Suprapubic skin (tissue), 4 donors: ENCODE measurements around the gene NDUFAF5. TPM values are rescaled to one million over a fixed set of nuclear protein-coding genes. Genes with fewer than 3 reads are reported as not detected.

Experiments used
- DNase-seq, 2 donors: peaks; one replicate each; pipeline ENCODE4 v3.0.0-alpha.2; 2019; ENCODE audit warnings: low spot score in 2 of 2
- H3K27ac ChIP-seq: fragments of 200-600 bp; sonication (generic); one replicate; pipeline ENCODE4 v1.5.1; 2019
- H3K27me3 ChIP-seq: fragments of 200-600 bp; sonication (generic); one replicate; pipeline ENCODE4 v1.5.1; 2019
- H3K36me3 ChIP-seq: fragments of 200-600 bp; sonication (generic); one replicate; pipeline ENCODE4 v1.5.1; 2019
- H3K4me1 ChIP-seq: fragments of 200-600 bp; sonication (generic); one replicate; pipeline ENCODE4 v1.5.1; 2019
- H3K4me3 ChIP-seq: fragments of 200-600 bp; sonication (generic); one replicate; pipeline ENCODE4 v1.5.1; 2019; ENCODE audit warnings: mild to moderate bottlenecking
- H3K9me3 ChIP-seq: fragments of 200-600 bp; sonication (generic); one replicate; pipeline ENCODE4 v1.5.1; 2019
- EP300 ChIP-seq: sonication (generic); formaldehyde crosslinking; IDR thresholded peaks from one replicate; pipeline ENCODE4 v1.6.1; 2017; ENCODE audit warnings: antibody characterized with exemption
- POLR2A ChIP-seq, 2 donors: fragments of 450-650 bp; IDR thresholded peaks; one replicate each; pipeline ENCODE4 v1.6.1; 2017; ENCODE audit warnings: antibody characterized with exemption in 2 of 2, mild to moderate bottlenecking in 2 of 2, moderate library complexity in 2 of 2
- POLR2AphosphoS5 ChIP-seq, 3 donors: sonication (generic); formaldehyde crosslinking; IDR thresholded peaks; one replicate each; pipeline ENCODE4 v1.6.1; 2017; ENCODE audit warnings: antibody characterized with exemption in 3 of 3
- WGBS: methylation state at CpG from one replicate; pipeline ENCODE4 v1.1.5; 2018; 5-methylcytosine and 5-hydroxymethylcytosine counted together
- total RNA-seq, 4 donors: library from RNA; depleted of rRNA; stranded (reverse); fragments of >200 nt; gene quantifications; one replicate each; pipeline ENCODE4 v1.1.0, GENCODE V29; 2016
- TF ChIP-seq, protein P1 (sequence below), 2 donors: fragments of 200-600 bp in 1 of 2; fragments of 450-650 bp in 1 of 2; sonication (generic) in 1 of 2; IDR thresholded peaks; one replicate each; pipeline ENCODE4 v1.5.1; 2016 to 2019; ENCODE audit warnings: antibody characterized with exemption in 2 of 2, mild to moderate bottlenecking in 1 of 2, moderate library complexity in 1 of 2

The NDUFAF5 gene
- total RNA-seq, 4 donors from 2014 or later: 5.3 to 47.9 (median 20.1) TPM

DNA sequence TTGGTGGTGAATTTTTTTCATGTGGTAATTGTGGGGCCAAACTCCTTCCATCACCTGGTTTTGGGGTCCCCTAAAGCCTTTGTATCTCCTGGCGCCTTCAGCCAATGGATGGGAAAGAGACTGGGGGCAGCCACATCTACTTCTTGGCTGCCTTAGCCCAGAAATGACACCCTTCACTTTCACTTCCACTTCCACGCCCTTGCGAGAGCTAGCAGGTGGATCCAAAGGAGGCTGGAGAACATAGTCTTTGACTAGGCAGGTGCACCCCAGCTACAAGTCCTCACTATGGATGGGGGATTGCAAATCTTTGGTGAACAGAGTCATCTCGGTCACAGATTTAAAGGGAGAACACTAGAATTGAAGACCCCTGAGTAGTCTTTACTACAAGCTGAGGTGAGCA, 70.8 kb downstream of the NDUFAF5 start:
- Histone ChIP-seq H3K9me3 (no peaks in the 10 kb centered on the region), H3K4me3 (no peak overlapping the region), H3K27me3 (no peaks in the 10 kb centered on the region), H3K36me3 (no peaks in the 10 kb centered on the region), H3K27ac (no peak overlapping the region), H3K4me1 (no peaks in the 10 kb centered on the region)
- no peak for TF ChIP-seq EP300
- TF ChIP-seq, protein P1, sequence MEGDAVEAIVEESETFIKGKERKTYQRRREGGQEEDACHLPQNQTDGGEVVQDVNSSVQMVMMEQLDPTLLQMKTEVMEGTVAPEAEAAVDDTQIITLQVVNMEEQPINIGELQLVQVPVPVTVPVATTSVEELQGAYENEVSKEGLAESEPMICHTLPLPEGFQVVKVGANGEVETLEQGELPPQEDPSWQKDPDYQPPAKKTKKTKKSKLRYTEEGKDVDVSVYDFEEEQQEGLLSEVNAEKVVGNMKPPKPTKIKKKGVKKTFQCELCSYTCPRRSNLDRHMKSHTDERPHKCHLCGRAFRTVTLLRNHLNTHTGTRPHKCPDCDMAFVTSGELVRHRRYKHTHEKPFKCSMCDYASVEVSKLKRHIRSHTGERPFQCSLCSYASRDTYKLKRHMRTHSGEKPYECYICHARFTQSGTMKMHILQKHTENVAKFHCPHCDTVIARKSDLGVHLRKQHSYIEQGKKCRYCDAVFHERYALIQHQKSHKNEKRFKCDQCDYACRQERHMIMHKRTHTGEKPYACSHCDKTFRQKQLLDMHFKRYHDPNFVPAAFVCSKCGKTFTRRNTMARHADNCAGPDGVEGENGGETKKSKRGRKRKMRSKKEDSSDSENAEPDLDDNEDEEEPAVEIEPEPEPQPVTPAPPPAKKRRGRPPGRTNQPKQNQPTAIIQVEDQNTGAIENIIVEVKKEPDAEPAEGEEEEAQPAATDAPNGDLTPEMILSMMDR (IDR thresholded peaks at IDR 0.05): no peak
- TF ChIP-seq POLR2AphosphoS5 (IDR thresholded peaks at IDR 0.05): no peak
- TF ChIP-seq POLR2A (IDR thresholded peaks at IDR 0.05): no peak
- WGBS: 93% methylated on average over 4 of the region's 4 CpGs
- no peak for DNase-seq

DNA sequence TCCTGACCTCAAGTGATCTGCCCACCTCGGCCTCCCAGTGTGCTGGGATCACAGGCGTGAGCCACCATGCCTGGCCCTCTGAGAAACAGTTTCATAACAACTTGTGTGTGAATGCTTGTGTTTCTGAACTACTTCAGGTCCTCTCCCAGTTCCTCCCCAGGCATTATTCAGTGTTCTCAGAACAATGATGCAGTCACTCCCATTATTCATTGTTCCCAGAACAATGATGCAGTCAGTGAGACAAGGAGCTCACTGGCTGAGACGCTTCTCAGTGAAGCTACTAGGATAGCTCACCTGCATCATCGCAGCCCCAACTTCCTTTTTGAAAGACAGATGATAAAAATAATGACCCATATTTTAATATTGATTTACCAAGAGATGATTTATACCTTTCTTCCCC, 71.5 kb downstream of the NDUFAF5 start:
- WGBS: 87% methylated on average over 4 of the region's 4 CpGs
- Histone ChIP-seq H3K36me3 (no peaks in the 10 kb centered on the region), H3K9me3 (no peaks in the 10 kb centered on the region), H3K27me3 (no peaks in the 10 kb centered on the region), H3K4me3 (no peak overlapping the region), H3K27ac (no peak overlapping the region), H3K4me1 (no peaks in the 10 kb centered on the region)
- no peak for DNase-seq
- TF ChIP-seq EP300 (no peak), POLR2AphosphoS5 (IDR thresholded peaks at IDR 0.05) (no peak)

DNA sequence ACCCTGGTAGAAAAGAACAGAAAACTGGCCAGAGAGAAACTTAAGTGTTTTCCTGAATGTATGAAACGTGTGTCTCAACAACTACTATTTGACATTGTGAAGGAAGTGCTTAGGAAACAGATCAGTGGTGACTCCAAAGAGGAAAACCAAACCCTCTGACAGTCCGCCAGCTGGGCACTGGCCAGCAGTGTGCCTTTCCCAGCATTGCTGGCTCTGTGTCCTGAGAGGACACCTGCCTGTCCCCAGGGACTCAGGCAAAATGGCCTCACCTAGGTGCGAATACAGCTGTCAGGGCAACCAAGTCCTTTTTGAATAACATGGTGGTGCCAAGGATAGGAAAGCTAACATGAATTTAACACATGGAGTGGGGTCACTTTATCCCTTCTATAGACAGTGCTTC, 72.5 kb downstream of the NDUFAF5 start:
- H3K4me1 ChIP-seq: no peaks in the 10 kb centered on the region
- no peak overlapping the region for H3K4me3 ChIP-seq
- no peaks in the 10 kb centered on the region for H3K36me3 ChIP-seq
- no peaks in the 10 kb centered on the region for H3K27me3 ChIP-seq
- no peak for DNase-seq
- no peak overlapping the region for H3K27ac ChIP-seq
- TF ChIP-seq POLR2AphosphoS5 (IDR thresholded peaks at IDR 0.05): no peak
- TF ChIP-seq EP300: no peak
- TF ChIP-seq POLR2A (IDR thresholded peaks at IDR 0.05): no peak
- TF ChIP-seq, protein P1 (IDR thresholded peaks at IDR 0.05): no peak
- H3K9me3 ChIP-seq: no peaks in the 10 kb centered on the region
- WGBS: 51% methylated on average over 3 of the region's 3 CpGs

DNA sequence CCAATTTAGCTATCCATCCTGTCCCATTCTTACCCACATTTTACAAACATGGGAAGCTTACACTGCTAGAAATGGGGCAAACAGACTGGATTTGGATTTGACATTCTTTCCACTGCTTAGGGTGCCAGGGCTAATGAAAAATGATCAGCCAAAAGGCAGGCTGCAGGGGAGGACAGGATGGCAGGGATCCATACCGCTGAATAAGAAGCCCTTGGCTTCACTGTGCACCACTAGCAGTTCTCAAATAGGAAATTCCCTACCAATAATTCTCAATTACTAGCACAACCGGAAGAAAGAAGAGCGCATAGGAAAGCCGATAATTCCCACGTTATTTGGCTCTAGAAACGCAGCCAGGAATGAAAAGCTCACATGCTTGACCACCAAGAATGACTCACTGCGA, 73.1 kb downstream of the NDUFAF5 start:
- Histone ChIP-seq H3K4me3 (no peak overlapping the region), H3K27me3 (no peaks in the 10 kb centered on the region), H3K27ac (no peak overlapping the region), H3K36me3 (no peaks in the 10 kb centered on the region), H3K9me3 (no peaks in the 10 kb centered on the region), H3K4me1 (no peaks in the 10 kb centered on the region)
- TF ChIP-seq POLR2A (IDR thresholded peaks at IDR 0.05) (no peak), EP300 (no peak), POLR2AphosphoS5 (IDR thresholded peaks at IDR 0.05) (no peak)
- TF ChIP-seq, protein P1 (IDR thresholded peaks at IDR 0.05): no peak
- DNase-seq: no peak
- 67% methylated on average over 7 of the region's 7 CpGs for WGBS

DNA sequence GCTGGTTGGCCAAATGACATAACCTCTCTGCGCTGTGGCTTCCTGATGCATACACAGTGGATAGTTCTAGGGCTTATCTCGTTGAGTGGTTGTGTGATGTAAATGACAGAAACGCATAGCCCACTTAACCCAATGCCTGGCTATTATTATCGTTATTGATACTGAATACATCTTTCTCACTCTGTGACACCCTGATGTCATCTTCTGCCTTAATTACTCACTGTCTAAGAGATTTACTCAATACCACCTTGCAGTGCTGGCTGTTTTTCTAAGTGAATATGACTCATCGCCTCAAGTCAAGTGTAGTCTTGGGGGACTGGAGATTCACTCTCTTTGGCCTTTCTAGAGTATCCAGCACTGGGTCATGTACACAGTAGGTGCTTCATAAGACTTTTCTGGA, 73.6 kb downstream of the NDUFAF5 start:
- no peak for DNase-seq
- H3K27ac ChIP-seq: no peak overlapping the region
- H3K4me3 ChIP-seq: no peak overlapping the region
- H3K4me1 ChIP-seq: no peaks in the 10 kb centered on the region
- 90% methylated on average over 5 of the region's 5 CpGs for WGBS
- no peaks in the 10 kb centered on the region for H3K36me3 ChIP-seq
- TF ChIP-seq EP300 (no peak), POLR2AphosphoS5 (IDR thresholded peaks at IDR 0.05) (no peak), POLR2A (IDR thresholded peaks at IDR 0.05) (no peak)
- TF ChIP-seq, protein P1 (IDR thresholded peaks at IDR 0.05): no peak
- no peaks in the 10 kb centered on the region for H3K9me3 ChIP-seq
- no peaks in the 10 kb centered on the region for H3K27me3 ChIP-seq

DNA sequence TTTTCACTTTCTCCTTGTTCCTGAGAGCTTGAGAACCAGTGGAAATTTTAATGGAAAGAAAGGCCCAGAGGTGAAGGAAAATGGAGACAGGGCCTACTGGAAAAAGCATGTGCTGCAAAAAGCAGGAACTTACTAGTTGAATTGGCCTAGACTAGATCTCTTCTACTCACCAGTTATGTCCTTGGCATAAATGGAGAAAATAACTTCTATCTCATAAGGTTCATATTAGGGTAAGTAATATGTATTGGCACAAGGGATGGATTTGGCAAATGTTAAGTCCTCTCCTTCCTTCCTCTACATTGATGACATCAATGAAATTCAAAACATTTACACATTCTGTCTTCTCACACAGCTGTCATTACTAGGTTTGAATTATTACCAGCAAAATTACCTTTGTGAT, 74.0 kb downstream of the NDUFAF5 start:
- H3K36me3 ChIP-seq: no peaks in the 10 kb centered on the region
- TF ChIP-seq POLR2A (IDR thresholded peaks at IDR 0.05) (no peak), EP300 (no peak)
- H3K27ac ChIP-seq: no peak overlapping the region
- no peaks in the 10 kb centered on the region for H3K27me3 ChIP-seq
- no peaks in the 10 kb centered on the region for H3K9me3 ChIP-seq
- no peak for DNase-seq
- no peak overlapping the region for H3K4me3 ChIP-seq
- no peaks in the 10 kb centered on the region for H3K4me1 ChIP-seq
